NCI-H1694 (cell line): ENCODE results near the gene COL25A1.

ENCODE experiments used
- DNase-seq: peaks from one replicate; lab custom pipeline; 2025; lab: John Stamatoyannopoulos, UW

Gene COL25A1

DNA sequence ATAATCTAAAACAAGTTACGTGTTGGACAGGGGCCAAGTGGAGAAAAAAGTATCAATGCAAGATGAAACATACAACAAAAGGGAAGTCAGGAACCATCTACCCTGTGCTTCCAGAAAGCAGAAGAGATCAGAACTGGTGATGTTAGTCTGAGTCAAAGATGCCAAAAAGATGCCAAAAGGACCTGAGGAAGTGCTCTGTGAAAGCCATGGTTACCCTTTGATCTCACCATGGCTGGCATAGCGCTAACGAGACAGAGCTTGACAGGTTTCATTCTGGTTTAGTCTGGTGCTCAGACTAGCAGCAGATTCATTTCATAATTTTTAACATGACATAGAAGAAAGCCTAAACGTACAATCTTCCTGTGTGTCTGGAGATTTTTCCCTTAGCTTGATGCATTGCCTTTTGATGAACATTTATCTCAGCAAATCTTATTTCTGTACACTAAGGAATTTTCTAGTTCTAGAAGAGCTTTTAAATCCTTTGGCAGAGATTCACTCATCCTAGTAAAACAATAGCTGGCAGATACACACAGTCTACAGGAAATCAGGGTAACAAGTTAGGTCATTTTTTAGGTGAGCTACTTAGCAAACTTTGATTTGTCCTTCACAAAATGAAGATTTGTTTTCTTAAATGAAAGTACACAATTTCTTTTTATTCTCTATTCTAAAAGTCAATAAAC, 87.7 kb downstream of the COL25A1 start:
- DNase-seq, result no peak

DNA sequence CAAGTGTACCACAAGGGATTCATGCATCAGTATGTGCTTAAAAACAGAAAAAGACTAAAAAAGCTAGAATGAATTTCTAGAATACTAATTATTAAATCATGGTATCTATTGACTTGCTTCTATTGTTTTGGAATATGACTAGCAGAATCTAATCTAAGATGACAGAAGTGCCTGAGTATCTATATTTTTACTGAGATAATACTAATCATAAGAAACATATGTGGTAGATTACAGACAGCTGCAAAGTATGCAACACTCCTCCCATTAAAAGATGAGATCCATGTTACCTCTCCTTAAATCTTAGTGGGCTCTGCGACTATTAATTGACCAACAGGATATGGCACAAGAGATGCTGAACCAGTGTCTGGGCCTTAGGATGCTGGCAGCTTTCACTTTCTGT, 89.4 kb downstream of the COL25A1 start:
- no peak for DNase-seq

DNA sequence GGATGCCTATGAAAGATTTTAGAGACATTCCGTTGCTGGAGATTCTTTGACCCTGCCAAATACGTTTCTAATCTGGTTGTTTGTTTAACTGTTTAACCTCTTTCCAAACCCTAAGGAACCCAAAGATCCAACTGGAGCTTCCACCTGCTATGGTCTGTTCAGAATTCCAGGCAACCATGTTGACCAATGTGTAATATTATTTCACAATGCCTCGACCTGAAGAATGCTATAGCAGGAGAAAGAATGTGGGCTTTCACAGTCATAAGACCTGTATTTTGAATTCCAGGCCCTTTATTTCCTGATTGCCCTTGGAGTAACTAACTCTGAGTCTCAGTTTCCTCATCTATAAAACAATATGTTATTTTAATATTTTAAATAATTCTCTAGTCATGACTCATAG, 90.8 kb downstream of the COL25A1 start:
- no peak for DNase-seq

DNA sequence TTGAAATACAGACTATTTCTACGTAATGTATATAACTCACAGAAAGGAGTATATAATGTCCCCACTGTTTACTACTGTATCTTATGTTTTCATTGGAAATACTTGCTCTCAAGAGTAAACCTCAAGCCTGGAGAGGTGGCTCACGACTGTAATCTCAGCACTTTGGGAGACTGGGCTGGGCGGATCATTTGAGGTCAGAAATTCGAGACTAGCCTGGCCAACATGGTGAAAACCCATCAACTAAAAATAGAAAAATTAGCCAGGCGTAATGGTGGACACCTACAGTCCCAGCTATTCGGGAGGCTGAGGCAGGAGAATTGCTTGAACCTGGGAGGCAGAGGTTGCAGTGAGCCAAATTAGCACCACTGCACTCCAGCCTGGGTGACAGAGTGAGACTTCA, 92.8 kb downstream of the COL25A1 start:
- no peak for DNase-seq

DNA sequence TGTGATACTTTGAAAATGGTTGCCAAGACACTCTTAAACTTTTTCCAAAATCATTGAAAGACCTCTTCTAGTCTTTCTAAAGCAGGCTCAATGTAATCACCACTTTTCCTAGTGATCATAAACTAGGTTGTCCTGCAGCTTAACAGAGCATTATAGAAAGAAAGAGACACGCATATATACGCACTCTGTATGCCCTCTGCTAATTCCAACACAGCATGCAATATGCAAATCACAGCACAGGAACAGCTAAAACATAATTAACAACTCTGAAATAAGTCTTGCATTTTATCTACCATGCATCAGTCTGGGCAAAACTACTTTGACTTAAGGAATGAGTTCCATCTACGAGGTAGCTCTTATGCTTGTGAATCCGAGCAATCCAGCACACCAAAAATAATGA, 94.6 kb downstream of the COL25A1 start:
- no peak for DNase-seq

DNA sequence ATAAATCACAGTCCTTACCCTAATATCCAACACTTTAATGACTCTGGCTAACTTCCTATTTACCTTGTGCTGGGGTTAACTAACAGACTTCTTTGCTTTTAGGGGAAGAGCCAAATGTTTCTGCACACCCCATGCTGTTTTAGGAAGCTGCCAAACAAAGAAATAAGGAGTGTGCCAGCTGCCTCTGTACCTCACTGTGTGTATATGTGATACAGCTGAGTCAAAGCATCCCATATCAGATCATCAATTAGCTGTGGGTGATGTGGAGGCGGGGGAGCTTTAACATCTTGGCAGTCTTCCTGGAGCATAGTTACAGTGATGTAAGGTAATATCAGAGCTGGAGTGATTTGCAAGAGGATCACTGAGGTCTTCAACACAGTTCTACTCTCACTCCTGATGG, 95.4 kb downstream of the COL25A1 start:
- DNase-seq, result no peak

DNA sequence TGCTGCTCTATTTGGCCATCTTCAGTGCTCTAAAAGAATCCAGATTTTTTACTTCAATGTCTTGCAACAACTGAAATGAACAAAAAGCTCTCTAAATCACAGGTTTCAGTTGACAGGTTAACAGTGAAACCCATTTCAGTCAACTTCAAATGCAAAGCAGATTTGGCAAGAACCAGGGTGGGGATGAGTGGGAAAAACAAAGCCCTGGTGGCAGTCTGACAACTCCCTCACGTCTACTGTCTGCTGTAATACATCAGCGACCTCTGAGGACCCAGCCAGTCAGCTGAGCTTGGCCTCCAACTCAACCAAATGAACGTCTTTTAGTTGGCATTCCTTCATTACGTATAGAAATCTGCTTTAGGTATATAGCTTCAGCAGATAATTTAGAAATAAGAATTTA, 95.8 kb downstream of the COL25A1 start:
- DNase-seq, result no peak

DNA sequence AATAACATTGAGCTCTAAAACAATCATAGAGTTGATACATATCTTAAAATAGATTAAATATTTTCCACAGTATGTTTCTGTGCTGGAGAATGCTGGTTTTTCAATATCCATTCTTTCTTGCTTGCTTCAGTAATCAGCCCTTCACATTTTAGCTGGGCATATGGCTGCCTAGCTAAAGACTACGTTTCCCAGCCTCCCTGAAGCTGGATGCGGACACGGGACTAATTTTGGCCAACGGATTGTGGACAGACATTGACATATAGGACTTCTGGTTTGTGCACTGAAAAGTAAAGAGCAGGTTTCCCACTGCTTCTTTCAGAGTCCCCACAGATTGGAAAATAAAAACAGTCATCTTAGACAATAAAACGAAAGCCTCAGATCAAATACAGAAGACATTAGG, 97.3 kb downstream of the COL25A1 start:
- DNase-seq, result no peak

DNA sequence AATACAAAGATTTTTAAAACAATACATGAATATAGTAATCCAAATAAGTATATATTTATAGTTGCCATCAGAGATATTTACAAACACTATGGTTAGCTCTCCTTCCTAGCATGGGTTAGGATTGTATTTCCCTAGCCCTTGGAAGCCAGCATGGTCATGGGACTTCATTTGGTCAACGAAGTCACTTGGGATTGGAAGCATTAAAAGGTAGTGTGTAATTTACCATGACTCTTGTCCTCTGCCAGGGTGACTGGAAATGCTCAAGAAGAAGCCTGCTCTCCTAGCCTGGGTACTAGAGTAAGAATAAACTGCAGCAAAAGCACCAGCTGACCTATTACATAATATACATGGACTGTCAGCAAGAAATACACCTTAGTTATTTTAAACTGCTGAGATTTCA, 102.9 kb downstream of the COL25A1 start:
- no peak for DNase-seq

DNA sequence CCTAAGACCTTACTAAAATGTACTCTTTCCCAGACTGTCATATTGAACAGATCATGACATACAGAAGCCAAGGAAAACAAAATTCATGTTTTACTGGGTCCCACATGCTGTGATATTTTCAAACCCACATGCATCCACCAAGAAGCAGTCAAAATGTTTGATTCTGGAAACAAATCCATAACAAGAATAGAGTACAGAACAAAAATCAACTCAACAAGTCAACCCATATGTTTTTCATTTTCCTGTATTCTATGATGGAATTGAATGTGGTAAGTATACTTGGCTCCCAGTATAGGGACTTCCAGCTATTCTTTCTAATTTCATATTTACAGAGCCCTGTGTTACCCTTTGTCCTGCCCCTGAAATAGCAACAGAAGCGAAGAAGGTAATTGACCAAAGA, 106.8 kb downstream of the COL25A1 start:
- no peak for DNase-seq

DNA sequence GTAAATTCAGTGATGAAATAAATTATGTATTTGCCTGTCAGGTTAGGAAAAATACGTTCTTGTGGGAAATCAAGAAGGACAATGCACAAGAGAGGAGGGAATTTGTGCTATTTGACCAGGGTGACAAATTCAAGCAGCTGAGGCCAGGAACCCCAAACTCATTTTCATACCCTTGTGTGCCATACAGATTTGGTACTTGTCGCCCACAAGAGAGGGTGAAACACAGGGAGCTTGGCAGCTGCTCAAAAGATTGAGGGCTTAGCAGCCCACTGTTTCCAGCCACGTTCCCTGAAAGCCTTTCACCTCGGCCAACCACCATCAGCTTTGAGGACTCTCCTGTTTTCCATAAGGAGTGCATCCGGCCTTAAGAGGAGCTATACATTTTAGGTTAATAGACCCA, 111.2 kb downstream of the COL25A1 start:
- DNase-seq, result no peak

DNA sequence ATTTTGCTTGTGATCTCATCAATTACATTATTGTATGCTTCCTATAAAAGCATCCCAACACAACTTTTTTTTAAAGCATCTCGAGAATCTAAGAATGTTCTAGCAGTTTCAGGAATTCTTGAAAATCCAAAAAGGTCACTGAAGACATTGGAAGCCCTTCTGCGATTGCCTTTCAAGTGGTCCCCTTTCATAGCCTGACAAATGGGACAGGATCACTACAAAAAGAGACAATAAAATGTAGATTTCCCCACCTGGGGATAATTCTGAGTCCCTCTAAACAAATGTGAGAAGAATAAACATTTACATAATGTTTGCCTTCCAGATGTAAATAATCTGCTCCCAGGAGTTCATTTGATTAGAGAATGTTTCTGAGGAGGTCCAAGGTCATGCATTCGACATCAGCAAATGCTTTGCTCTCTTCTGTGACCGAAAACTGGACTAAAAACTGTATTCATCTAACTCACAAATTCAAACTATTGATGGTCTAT, 116.0 kb downstream of the COL25A1 start:
- DNase-seq, result no peak

DNA sequence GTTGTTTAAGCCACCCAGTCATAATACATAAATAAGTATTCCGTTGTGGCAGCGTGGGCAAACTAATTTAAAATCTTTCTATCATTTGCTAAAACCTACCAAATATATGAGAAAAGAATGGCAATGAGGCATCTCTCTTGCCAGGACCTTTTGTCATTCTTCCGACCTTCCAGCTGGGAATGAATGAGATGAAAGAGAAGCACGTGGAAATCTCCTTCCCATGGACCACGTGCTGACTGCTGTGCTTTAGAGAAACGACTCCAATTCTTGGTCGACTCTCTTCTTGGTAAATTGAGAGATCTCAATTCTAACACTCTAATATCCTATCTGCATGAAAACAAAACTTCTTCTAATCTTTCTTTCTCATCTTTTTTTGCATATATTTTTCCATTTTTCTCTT, 116.5 kb downstream of the COL25A1 start:
- DNase-seq, result no peak

DNA sequence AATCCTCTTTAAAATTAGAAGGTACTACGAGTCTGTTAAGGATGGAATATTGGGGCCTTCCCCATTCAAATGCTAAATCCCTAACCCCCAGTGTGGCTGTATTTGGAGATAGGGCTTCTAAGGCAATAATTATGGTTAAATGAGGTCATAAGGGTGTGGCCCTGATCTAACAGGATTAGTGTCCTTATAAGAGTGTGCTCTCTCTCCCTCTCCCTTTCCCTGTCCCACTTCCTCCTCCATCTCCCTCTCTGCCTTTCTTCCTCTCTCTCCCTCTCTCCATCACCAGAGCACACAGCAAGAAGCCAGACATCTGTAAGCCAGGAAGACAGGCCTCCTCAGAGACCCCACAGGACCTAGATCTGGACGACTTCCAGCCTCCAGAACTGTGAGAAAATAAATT, 116.9 kb downstream of the COL25A1 start:
- no peak for DNase-seq

DNA sequence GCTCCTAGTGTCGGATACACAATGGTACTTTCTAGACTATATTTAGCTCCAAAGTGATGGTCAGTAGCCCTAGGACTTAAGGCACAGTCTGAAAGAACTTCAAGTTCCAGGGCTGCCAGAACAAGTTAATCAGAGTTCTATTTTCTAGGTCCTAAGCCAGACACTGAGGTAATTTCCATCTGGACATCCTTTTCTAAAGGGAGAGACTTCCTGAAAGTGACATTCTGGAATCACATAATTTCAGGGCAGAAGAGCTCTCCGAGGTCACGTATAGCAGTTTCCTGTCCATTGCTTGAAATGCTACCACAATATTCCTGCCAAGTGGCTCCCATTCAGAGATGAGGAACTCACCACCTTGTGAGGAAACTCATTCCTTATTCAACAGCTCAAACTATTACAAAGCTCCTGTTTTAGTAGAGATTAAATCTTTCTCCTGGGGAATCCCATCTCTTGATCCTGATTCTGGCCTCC, 117.9 kb downstream of the COL25A1 start:
- DNase-seq, result no peak

DNA sequence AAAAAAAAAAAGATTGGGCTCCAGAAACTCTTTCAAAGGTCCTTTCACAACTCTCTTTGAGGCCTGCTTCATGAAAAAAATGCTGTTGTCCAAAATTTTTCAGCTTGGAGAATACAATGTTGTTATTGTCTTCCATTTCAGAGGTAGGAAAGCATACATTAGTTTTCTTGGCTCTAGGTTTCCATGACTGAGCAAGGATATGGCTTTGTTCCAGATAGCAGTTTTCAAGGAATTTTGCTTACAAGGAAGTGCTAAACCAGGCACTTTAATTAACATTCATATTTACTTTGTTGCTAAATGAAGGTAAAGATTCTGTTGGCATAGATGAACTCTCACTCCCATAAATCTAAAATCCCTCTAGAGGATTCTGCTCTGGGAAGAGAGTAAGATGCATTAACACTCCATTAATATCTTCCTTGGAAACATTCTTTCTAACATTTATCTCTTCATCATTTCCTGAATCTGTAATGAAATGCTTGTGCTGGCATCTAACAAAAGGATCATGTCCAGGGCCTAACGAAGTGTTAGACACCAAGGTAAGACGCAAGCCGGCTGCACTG, 118.4 kb downstream of the COL25A1 start:
- DNase-seq, result no peak

DNA sequence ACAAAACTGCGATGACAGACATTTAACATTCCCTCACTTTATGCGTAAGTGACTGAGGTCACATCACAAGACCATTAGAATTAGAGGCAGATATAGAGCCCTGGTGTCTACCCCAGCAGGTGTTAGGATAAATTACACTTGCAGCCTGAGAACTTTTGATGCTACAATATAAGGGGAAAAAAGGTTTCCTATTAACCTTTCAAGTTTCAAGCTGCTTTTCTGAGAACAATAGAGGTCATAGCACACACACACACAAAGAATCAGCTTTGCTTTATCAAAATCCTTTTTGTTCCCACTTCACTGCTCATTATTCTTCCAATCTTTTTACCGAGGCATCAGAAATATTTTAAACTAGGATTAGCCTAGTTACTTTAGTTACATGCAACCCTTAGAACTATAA, 119.8 kb downstream of the COL25A1 start:
- no peak for DNase-seq

DNA sequence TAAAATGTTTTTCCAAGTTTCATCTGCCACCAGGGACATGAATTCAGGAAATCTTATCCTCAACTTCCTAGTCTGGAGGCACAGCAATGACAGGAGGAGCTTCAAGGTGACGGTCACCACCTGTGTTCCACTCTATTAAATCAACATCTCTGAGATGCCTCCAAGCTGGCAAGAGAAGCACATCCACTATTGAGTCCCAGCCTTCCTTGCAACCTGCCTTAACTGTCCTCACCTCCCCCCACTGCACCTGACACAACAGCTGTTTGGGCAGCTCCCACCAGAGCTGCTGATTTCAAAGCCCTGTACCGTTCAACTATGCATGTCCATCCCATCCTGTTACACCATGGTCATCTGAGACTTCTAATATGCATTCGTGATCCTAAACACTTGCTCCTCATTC, 123.4 kb downstream of the COL25A1 start:
- DNase-seq, result no peak

DNA sequence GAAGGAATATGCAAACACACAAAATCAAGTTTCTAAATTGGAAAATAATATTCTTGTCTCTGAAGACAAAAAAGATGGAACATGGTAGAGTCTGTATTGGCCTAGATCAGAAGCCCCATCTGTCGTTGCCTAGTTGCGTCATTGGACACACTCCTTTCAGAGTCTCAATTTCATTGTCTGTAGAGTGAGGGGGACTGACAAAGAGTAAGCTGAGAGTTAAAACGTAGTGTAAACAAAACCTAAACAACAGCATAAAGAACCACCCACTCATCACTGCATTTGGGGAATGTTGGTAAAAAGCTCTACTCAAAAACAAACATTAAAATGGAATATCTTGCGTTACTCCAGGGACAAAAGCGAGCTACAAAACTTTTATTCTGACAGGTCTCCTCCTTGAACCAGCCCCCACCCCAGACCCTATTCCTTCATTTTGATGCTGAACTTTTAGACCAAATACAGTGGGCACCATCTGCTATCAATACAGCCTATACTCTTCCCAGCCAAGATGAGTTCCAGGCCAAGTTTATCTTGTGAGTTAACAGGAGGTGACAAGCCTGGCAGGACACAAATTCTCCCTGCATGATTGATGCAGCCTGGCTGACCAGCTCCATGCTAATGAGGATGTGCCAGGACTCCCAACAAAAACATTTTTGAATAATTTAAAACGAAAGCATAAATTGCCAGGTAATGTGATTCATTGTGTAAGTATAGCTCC, 125.2 kb downstream of the COL25A1 start:
- DNase-seq, result no peak

DNA sequence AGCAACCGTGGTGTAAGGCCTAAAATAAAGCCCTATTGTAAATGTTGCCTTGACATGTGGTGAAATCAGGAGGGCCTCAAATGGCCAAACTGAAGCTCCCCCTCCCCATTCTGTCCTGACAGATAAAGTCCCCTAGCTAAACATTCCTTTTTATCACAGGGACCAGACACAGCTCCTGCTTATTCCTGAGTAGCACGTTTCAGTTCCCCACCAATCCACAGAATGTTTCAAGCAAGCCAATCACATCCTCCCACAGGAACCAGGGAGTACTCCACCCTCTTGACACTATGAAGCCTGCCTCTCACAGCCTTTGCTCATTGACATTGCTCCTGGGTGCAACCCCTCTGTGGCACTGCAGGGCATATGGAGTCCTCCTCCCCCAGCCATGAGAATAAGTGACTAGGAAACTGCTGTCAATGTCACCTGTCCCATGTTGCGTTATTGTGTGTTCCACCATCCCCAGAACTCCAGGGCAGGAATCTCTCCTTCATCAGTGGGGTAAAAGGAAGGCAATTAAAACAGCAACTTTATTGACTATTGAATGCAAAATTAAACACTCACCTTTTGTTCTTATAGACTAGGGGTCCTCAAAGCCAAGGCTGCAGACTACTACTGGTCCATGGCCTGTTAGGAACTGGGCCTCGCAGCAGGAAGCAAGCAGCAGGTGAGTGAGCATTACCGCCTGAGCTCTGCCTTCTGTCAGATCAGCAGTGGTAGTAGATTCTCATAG, 128.1 kb downstream of the COL25A1 start:
- DNase-seq, result no peak

DNA sequence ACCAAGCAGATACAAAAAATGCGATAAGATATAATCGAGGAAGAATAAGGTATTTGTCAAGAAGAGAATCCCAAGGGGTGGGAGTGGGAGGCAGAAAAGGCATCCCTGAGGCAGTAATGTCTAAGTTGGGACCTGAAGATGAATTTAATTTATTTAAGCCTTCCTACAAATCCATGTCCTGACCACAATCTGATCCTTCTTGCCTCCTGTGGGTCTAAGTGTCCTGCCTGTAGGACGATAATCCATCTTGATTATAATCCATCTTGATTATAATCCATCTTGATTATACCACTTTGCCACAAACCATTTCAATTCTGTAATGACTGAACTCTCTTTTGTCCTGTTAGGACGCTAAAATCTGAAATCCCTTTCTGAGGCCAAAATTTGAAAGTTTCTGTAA, 130.2 kb downstream of the COL25A1 start:
- DNase-seq, result no peak

DNA sequence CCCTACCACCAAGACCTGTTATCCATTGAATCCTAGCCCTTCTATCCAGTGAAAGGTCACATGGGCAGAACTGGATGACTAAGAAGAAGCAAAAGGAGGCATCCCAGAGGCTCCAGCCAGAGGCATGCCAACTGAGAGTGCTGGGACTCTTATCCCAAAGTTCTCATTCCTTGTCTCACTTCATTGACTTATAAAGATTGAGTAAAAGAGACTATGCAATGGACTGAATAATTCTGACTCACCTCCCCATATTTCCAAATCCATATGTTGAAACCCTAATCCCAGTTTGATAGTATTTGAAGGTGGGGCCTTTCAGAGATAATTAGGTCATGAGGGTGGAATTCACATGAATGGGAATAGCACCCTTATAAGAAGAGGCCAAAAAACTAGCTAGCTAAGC, 131.4 kb downstream of the COL25A1 start:
- no peak for DNase-seq

DNA sequence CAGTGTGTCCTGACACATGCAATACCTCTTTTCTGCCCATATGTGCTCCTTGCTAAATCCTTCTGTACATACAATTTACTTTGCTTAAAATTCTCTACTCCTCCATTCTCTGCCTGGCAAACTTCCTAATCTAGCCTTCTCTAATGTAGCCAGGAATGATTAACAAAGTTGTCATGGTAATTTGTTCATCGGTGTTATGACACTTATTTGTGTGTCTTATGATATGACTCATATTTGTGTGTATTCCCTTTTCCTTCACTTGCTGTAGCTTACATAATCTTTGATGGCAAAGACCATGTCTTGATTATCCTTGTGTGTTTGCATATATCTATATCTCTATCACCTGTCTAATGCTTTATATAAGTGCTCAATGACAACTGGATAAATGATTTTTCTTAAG, 133.3 kb downstream of the COL25A1 start:
- DNase-seq, result no peak
